ENCODE results near the gene TNIP1.

The TNIP1 gene

DNA sequence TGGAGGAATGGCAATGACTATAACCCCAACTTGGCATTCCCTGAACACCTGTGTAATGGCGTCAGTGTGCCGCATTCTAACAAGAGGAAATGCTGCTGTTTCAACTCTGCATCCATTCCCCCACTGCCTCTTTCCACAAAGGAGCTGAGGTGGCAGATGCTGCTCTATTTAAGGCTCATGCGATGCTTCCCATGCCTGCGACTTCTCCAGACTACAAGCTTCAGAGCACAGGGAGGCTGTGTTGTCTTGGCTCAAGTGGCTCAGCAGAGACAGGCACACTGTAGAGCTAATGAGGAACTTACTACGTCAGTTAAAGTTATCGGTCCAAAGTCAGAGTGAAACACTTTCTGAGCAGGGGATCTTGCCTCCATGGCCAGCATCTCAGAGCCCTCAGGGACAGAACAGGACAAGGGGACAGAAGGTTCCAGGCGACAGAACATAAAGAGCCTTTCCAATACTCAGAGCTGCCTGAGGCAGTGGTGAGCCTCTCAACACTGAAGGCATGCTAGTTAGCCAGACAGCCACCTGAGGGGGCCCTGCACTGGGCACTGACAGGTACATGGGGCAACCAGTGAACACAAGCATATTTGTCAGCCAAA, 21.8 kb downstream of the TNIP1 start:
- TF ChIP-seq Cebpa-rat (IDR thresholded peaks at IDR 0.05) = no peak
- Histone ChIP-seq H3K36me3 (peaks cover 92% of the 10 kb centered on the region), H3K27ac (peak overlapping the region; percentile 60), H3K27me3 (no peaks in the 10 kb centered on the region), H3K9ac (no peak overlapping the region), H4K20me1 (peaks cover 80% of the 10 kb centered on the region), H3K9me3 (no peaks in the 10 kb centered on the region), H3K4me1 (peaks cover 65% of the 10 kb centered on the region), H3K4me3 (no peak overlapping the region), H3K4me2 (peak overlapping the region; percentile 70)

DNA sequence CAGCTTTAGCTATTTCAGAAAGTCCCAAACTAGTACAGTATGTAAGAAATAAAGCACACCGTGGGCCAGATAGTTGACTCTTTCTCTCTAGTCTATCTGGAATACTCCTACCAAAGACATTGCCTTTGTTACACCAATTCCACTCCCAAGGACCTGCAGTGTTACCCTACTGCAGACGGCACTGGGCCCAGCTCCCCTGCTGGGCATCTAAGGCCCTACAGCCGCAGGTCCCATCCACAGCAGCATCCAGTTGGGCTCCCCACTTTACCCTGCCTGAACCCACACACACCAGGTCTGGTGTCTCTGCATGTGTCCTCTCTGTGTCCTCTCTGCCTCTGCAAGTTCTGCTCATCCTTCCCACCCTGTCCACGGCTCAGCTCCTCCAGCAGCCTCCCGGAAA, 22.5 kb downstream of the TNIP1 start:
- Histone ChIP-seq H3K4me2 (peak overlapping the region; percentile 70), H3K9ac (no peak overlapping the region), H3K27ac (peak overlapping the region; percentile 60; the same call in 1 of the 2 replicates), H3K27me3 (no peaks in the 10 kb centered on the region), H3K4me3 (no peak overlapping the region), H3K9me3 (no peaks in the 10 kb centered on the region), H3K4me1 (peaks cover 63% of the 10 kb centered on the region), H4K20me1 (peaks cover 79% of the 10 kb centered on the region), H3K36me3 (peaks cover 92% of the 10 kb centered on the region)
- TF ChIP-seq Cebpa-rat (IDR thresholded peaks at IDR 0.05) = no peak

DNA sequence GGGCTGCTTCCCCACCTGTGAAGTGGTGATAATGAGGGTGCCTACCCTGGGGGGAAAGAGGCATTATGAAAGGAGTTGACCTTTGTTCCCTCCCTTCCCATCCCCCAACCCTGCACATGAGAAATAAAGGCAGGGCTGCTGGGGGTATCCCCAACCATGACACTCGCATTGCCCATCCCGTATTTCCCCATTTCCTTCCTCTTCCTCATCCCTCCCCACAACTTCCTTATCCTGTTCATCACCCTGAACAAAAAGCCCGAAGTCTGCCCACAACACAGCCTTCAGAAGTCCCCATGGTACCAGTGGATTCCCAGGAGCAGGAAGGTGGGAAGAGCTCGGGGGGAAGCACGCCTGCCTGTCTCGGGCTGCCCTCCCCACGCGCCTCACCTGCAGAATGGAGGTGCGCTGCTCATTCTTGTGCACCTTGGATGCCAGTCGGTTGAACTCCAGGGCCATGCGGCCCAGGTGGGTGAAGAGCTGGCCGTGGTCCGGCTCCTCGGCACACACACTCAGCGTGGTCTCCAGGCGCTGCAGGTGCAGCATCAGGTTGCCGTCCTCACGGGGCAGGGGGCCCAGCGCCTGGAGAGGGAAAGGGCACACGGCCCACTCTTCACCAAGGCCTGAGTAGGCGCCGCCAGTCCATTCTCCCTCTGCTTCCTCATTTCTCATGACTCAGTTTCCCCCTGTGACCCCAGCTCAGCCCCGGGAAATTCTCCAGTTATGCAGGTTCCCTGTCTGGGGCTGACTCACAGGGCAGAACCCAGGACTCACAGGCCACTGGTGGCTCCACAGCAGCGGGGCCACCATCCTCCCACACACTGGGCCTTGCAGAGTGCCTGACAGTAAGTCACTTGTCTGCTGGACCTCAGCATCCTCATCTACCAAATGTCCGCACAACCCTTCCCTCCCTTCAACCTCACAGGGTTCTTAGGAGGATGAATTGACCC, 24.2 kb downstream of the TNIP1 start:
- Histone ChIP-seq H3K9ac (no peak overlapping the region), H3K4me2 (peak overlapping the region; percentile 66), H3K27me3 (no peaks in the 10 kb centered on the region), H3K9me3 (no peaks in the 10 kb centered on the region), H3K4me1 (peaks cover 70% of the 10 kb centered on the region), H3K27ac (no peak overlapping the region), H3K4me3 (no peak overlapping the region), H3K36me3 (peaks cover 84% of the 10 kb centered on the region), H4K20me1 (peaks cover 77% of the 10 kb centered on the region; the same call in 1 of the 2 replicates)
- TF ChIP-seq Cebpa-rat (IDR thresholded peaks at IDR 0.05) = no peak

DNA sequence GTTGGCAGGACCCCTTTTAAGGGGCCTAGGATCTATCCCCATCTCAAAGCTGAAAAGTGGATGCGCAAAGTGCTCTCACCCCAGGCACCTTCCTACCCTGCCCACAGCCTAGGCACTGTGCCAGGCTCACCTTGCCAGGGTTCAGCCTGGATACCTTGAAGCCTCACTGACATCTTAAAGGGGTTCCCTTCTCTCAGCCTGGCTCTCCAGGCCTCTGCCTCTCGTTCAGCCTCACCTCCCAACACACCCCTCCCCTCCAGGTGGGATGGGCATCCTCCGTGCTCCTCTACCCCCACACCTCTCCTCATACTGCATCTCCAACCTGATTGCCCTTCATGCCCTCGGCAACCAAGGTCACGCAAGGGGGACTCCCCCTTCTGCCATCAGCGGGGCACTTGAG, 25.5 kb downstream of the TNIP1 start:
- H3K9me3 ChIP-seq = no peaks in the 10 kb centered on the region
- H3K27ac ChIP-seq = no peak overlapping the region
- H3K4me1 ChIP-seq = peaks cover 61% of the 10 kb centered on the region
- no peak overlapping the region for H3K9ac ChIP-seq
- no peak overlapping the region for H3K4me2 ChIP-seq
- TF ChIP-seq Cebpa-rat (IDR thresholded peaks at IDR 0.05) = no peak
- H3K27me3 ChIP-seq = no peaks in the 10 kb centered on the region
- peaks cover 82% of the 10 kb centered on the region for H3K36me3 ChIP-seq
- peaks cover 64% of the 10 kb centered on the region; the same call in 1 of the 2 replicates for H4K20me1 ChIP-seq
- no peak overlapping the region for H3K4me3 ChIP-seq

DNA sequence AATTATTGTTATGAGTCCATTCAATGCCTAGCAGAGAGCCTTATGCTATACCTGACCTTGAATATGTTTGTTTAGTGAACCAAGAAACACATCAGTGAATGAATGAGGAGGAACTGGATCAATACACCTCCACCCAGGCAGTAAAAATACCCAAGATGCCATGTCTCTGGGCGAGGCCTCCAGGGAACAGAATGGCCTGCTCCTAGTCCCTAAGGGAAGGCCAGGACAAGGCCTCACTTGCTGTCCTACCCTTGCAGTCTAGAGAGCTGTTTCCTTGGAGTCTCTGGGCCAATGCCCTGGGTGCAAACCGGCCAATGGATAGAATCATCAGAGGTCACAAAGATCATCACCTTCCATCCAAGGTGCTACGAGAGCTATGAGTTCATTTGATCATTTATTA, 26.1 kb downstream of the TNIP1 start:
- Histone ChIP-seq H4K20me1 (peaks cover 61% of the 10 kb centered on the region; the same call in 1 of the 2 replicates), H3K4me1 (peaks cover 55% of the 10 kb centered on the region), H3K27me3 (no peaks in the 10 kb centered on the region), H3K4me3 (no peak overlapping the region), H3K9ac (no peak overlapping the region), H3K4me2 (no peak overlapping the region), H3K36me3 (peaks cover 86% of the 10 kb centered on the region), H3K27ac (no peak overlapping the region), H3K9me3 (no peaks in the 10 kb centered on the region)
- TF ChIP-seq Cebpa-rat (IDR thresholded peaks at IDR 0.05) = no peak

DNA sequence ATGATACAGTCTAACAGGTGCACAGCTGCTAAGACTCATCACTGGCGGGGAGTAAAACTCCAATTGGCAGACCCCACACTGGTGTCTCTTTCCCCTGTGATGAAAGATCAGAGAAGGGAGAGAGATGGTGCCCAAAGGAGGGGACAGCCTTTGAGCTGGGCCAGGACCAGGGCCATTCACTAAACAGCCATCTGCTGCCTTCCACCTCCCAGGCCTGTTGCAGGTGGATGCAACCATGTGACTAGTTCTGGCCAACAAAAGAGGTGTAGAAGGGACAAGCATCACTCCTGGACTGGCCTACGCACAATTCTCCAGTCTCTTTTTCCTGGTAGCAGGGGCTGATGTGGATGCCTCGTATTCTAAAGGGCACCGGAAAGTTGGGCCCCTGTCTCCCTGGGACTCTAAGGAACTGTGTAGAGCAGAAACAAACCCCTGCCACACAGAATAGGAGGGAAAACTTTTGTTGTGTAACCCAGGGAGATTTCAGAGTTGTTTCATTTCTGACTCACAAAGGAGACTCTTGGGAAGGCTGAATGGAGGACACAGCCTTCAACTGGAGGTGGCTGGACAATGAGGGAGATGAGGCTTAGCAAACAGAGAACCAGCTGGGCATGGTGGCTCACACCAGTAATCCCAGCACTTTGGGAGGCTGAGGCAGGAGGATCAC, 26.9 kb downstream of the TNIP1 start:
- H3K27ac ChIP-seq = no peak overlapping the region
- H3K4me2 ChIP-seq = no peak overlapping the region
- no peaks in the 10 kb centered on the region for H3K27me3 ChIP-seq
- peaks cover 61% of the 10 kb centered on the region; the same call in 1 of the 2 replicates for H4K20me1 ChIP-seq
- TF ChIP-seq Cebpa-rat (IDR thresholded peaks at IDR 0.05) = no peak
- H3K36me3 ChIP-seq = peaks cover 90% of the 10 kb centered on the region
- H3K4me1 ChIP-seq = peaks cover 47% of the 10 kb centered on the region
- no peak overlapping the region for H3K4me3 ChIP-seq
- H3K9me3 ChIP-seq = no peaks in the 10 kb centered on the region
- no peak overlapping the region for H3K9ac ChIP-seq

DNA sequence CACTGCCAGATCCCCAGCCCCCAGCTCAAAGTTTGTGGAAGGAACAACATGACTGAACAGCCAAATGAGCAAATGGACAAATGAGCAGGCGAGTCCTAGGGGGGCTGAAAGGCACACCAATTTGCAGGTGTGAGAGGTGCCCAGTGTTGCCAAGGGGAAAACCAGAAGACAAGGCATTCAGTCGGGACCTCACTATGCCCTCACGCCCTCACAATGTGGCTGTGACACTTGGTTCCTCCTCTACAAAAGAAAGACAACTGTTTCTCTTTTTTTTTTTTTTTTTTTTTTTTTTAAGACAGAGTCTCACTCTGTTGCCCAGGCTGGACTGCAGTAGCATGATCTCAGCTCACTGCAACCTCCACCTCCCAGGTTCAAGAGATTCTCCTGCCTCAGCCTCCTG, 28.0 kb downstream of the TNIP1 start:
- Histone ChIP-seq H3K36me3 (peaks cover 90% of the 10 kb centered on the region), H3K4me1 (peaks cover 37% of the 10 kb centered on the region), H3K9ac (no peak overlapping the region), H3K4me2 (peak overlapping the region; percentile 75), H3K9me3 (no peaks in the 10 kb centered on the region), H3K27ac (0 out of 2 replicates have a peak overlapping the region, but pooled peaks have one; percentile 54), H4K20me1 (peaks cover 60% of the 10 kb centered on the region; the same call in 1 of the 2 replicates), H3K27me3 (no peaks in the 10 kb centered on the region), H3K4me3 (no peak overlapping the region)
- TF ChIP-seq Cebpa-rat (IDR thresholded peaks at IDR 0.05) = no peak

DNA sequence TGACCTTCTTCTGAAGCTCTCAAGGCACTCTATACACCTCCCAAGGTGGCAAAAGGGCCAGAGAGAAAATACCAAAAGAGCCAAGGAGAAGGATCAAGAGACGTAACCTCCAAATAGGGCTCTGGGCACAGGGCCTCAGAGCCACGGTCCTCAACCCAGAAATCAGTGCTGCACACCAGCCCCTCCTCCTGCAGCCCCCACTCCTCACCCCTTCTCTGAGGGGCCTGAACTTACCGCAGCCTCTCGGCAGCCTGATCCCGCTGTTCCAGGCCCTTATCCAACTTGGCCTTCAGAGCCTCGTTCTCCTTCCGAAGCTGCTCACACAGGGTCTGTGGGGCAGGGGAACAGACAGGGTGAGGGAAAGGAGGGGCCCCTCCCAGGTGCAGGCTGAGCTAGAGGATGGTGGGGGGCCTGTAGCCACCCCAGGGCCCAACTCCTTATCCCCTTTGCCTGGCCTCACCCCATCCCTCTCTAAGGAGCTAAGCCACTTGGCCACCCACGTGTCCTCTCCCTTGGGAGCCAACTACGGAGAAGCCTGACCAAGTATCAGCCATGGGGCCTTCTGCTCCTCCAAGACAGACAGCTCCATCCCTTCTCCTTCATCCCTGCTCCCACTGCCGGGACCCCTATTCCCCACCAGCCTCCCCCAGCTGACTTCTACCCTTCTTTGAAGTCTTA, 28.8 kb downstream of the TNIP1 start:
- Histone ChIP-seq H3K27ac (peak overlapping the region; percentile 54), H3K4me3 (no peak overlapping the region), H3K27me3 (no peaks in the 10 kb centered on the region), H3K4me1 (peaks cover 33% of the 10 kb centered on the region), H3K36me3 (peaks cover 90% of the 10 kb centered on the region), H3K9me3 (no peaks in the 10 kb centered on the region), H3K9ac (peak overlapping the region; percentile 30; the same call in 1 of the 2 replicates), H3K4me2 (peak overlapping the region; percentile 75), H4K20me1 (peaks cover 65% of the 10 kb centered on the region; the same call in 1 of the 2 replicates)
- TF ChIP-seq Cebpa-rat (IDR thresholded peaks at IDR 0.05) = no peak
